ENCODE data around the gene CYB5D1.
A peak's percentile ranks its signal among the peaks of the same experiment; 100 is the strongest.

CYB5D1 gene

DNA sequence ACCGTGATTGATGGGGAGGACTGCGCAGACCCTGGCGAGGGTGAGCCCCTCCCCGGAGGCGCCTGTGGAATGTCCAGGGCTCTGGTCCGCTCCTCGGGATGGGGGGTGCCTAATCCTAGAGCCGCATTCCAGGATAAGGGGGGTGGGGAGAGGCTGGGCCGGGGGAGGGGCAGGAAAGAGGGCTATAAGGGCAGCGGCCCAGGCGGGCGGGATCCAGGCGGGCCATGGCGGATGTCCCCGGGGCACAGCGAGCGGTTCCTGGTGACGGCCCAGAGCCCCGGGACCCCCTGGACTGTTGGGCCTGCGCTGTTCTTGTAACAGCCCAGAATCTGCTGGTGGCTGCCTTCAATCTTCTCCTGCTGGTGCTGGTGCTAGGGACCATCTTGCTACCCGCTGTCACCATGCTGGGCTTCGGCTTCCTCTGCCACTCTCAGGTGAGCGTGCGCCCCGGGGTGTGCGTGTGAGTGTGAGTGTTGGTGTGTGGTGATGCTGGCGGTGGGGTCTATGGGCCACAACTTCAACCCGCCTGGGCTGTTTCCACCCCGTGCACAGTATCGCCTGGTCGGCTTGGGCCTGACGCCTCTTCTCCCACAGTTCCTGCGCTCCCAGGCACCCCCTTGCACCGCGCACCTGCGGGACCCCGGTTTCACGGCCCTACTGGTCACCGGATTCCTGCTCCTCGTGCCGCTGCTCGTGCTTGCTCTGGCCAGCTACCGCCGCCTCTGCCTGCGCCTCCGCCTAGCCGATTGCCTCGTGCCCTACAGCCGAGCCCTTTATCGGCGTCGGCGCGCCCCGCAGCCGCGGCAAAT lies 2.7 kb upstream of the CYB5D1 start, which contains the start of gene TMEM88:
TSS of gene TMEM88 (plus strand) at position 216 of the 809 bp plus-strand sequence. CDS start at position 225, 9 bp downstream.
- TF ChIP-seq, protein P1, sequence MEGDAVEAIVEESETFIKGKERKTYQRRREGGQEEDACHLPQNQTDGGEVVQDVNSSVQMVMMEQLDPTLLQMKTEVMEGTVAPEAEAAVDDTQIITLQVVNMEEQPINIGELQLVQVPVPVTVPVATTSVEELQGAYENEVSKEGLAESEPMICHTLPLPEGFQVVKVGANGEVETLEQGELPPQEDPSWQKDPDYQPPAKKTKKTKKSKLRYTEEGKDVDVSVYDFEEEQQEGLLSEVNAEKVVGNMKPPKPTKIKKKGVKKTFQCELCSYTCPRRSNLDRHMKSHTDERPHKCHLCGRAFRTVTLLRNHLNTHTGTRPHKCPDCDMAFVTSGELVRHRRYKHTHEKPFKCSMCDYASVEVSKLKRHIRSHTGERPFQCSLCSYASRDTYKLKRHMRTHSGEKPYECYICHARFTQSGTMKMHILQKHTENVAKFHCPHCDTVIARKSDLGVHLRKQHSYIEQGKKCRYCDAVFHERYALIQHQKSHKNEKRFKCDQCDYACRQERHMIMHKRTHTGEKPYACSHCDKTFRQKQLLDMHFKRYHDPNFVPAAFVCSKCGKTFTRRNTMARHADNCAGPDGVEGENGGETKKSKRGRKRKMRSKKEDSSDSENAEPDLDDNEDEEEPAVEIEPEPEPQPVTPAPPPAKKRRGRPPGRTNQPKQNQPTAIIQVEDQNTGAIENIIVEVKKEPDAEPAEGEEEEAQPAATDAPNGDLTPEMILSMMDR (IDR thresholded peaks at IDR 0.05; ENCODE audit: low read depth, low read length), result no peak
- H3K4me1 ChIP-seq, result peaks cover 3% of the 10 kb centered on the region; the same call in 1 of the 2 replicates
- DNase-seq, result no peak
- no peaks in the 10 kb centered on the region for H3K27me3 ChIP-seq
- peaks cover 25% of the 10 kb centered on the region for H3K36me3 ChIP-seq
- H3K9me3 ChIP-seq, result no peaks in the 10 kb centered on the region
- peak within 1 kb of the TSS; percentile 79 for H3K4me3 ChIP-seq (ENCODE audit: low read depth, low read length)

DNA sequence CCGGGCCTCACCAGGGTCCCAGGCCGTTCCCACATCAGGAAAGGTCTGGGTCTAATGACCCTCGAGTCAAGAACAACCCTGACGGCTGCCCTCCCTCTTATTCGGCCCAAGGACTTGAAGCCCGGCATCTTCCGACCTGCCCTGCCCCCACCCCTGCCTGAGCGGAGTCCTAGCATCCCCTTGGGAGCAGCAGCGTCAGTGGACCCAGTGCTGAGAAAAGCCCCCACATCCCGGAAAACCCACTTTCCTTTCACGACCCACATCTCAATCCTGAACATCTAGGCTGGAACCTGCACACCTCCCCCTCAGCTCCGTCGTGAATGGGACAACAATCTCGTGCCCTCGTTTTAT lies 2.2 kb upstream of the CYB5D1 start:
- peaks cover 25% of the 10 kb centered on the region for H3K36me3 ChIP-seq

DNA sequence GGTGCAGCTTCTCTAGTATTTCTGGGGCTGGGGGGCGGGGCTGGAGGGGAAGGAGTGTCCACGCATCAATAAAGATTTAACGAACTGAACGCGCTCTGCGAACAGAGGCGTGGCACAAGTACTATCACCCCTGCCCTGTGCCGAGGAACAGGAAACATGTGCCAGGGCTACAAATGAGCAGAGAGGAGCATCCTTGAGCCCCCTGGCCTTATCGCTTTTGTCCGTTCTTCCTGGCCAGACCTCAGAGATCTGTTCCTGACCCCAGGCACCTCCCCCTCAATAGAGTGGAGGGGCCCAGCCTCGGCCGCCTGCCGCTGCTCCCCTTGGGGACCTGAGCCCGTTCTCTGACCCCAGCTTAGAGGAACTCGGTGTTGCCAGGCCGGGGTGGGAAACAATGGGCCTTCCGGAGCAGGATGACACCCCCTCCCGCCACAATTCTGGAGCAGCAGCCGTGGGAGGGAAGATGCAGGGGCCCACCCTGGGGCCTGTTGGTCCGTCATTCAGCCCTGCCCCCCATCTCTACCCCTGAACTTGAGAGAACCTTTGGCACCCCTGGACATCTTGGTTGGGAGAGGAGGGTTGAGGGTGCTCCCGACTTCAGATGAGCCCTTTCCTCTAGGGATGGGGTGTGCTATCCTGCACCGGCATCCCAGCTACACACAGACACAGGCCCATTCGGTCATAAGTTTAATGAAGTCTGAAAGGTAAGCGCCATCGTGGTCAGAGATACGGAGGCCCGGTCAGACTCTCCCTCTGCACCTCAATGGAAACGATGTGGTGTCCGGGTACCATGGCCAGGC lies 1.6 kb upstream of the CYB5D1 start:
- no peaks in the 10 kb centered on the region for H3K27me3 ChIP-seq
- TF ChIP-seq, protein P1 (IDR thresholded peaks at IDR 0.05; ENCODE audit: low read depth, low read length), result no peak
- peak overlapping the region; percentile 79 for H3K4me3 ChIP-seq (ENCODE audit: low read depth, low read length)
- peaks cover 21% of the 10 kb centered on the region for H3K36me3 ChIP-seq
- no peaks in the 10 kb centered on the region for H3K9me3 ChIP-seq
- peaks cover 3% of the 10 kb centered on the region; the same call in 1 of the 2 replicates for H3K4me1 ChIP-seq
- no peak for DNase-seq

More for the DNA sequence above, 2.2 kb upstream of the CYB5D1 start:
- peak overlapping the region; percentile 79 for H3K4me3 ChIP-seq (ENCODE audit: low read depth, low read length)
- H3K9me3 ChIP-seq, result no peaks in the 10 kb centered on the region
- no peaks in the 10 kb centered on the region for H3K27me3 ChIP-seq
- TF ChIP-seq, protein P1 (IDR thresholded peaks at IDR 0.05; ENCODE audit: low read depth, low read length), result no peak
- DNase-seq, result no peak
- H3K4me1 ChIP-seq, result peaks cover 3% of the 10 kb centered on the region; the same call in 1 of the 2 replicates

GRCh38 chr17:7856811-7857712 lies 741 bp upstream of the CYB5D1 start, which contains the start of gene NAA38:
Gene NAA38 (minus strand): TSS chr17:7857559. CDS start chr17:7857463, 96 bp downstream.
- Histone ChIP-seq H3K4me1 (peaks cover 1% of the 10 kb centered on the region; the same call in 1 of the 2 replicates), H3K4me3 (ENCODE audit: low read depth, low read length) (peak within 1 kb of the TSS; percentile 79), H3K36me3 (peaks cover 14% of the 10 kb centered on the region), H3K27me3 (no peaks in the 10 kb centered on the region), H3K9me3 (no peaks in the 10 kb centered on the region)
- TF ChIP-seq, protein P1 (IDR thresholded peaks at IDR 0.05; ENCODE audit: low read depth, low read length), result peak; percentile 26; the same call in 1 of the 2 replicates
- DNase-seq, result peak; percentile 91

DNA sequence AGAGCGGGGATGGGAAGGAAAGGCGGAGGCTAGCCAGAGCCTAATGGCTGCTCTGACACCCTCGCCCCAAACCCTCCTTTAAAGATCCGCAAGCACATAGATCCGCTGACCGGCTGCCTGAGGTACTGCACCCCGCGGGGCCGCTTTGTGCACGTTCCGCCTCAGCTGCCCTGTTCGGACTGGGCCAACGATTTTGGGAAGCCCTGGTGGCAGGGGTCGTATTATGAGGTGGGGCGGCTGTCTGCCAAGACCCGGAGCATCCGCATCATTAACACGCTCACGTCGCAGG lies 663 bp downstream of the CYB5D1 start:
- Histone ChIP-seq H3K36me3 (peaks cover 4% of the 10 kb centered on the region; the same call in 1 of the 2 replicates), H3K4me3 (ENCODE audit: low read depth, low read length) (peak overlapping the region; percentile 79)
- peak; percentile 52 for DNase-seq

More for the DNA sequence above, 663 bp downstream of the CYB5D1 start:
- no peaks in the 10 kb centered on the region for H3K9me3 ChIP-seq
- H3K4me1 ChIP-seq, result no peaks in the 10 kb centered on the region
- no peaks in the 10 kb centered on the region for H3K27me3 ChIP-seq
- TF ChIP-seq, protein P1 (IDR thresholded peaks at IDR 0.05; ENCODE audit: low read depth, low read length), result peak; percentile 33
